ENCODE data around the gene ECHS1.

ECHS1 gene

GRCh38 chr10:133336118-133336576, 37.0 kb downstream of the ECHS1 start:
- H3K4me3 ChIP-seq (ENCODE audit: control insufficient read depth, low read depth, low read length): no peak overlapping the region
- TF ChIP-seq, protein P1, sequence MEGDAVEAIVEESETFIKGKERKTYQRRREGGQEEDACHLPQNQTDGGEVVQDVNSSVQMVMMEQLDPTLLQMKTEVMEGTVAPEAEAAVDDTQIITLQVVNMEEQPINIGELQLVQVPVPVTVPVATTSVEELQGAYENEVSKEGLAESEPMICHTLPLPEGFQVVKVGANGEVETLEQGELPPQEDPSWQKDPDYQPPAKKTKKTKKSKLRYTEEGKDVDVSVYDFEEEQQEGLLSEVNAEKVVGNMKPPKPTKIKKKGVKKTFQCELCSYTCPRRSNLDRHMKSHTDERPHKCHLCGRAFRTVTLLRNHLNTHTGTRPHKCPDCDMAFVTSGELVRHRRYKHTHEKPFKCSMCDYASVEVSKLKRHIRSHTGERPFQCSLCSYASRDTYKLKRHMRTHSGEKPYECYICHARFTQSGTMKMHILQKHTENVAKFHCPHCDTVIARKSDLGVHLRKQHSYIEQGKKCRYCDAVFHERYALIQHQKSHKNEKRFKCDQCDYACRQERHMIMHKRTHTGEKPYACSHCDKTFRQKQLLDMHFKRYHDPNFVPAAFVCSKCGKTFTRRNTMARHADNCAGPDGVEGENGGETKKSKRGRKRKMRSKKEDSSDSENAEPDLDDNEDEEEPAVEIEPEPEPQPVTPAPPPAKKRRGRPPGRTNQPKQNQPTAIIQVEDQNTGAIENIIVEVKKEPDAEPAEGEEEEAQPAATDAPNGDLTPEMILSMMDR (conservative IDR thresholded peaks at IDR 0.05; ENCODE audit: control insufficient read depth, insufficient read depth, low read depth, low read length): no peak
- DNase-seq (ENCODE audit: low read depth): no peak

DNA sequence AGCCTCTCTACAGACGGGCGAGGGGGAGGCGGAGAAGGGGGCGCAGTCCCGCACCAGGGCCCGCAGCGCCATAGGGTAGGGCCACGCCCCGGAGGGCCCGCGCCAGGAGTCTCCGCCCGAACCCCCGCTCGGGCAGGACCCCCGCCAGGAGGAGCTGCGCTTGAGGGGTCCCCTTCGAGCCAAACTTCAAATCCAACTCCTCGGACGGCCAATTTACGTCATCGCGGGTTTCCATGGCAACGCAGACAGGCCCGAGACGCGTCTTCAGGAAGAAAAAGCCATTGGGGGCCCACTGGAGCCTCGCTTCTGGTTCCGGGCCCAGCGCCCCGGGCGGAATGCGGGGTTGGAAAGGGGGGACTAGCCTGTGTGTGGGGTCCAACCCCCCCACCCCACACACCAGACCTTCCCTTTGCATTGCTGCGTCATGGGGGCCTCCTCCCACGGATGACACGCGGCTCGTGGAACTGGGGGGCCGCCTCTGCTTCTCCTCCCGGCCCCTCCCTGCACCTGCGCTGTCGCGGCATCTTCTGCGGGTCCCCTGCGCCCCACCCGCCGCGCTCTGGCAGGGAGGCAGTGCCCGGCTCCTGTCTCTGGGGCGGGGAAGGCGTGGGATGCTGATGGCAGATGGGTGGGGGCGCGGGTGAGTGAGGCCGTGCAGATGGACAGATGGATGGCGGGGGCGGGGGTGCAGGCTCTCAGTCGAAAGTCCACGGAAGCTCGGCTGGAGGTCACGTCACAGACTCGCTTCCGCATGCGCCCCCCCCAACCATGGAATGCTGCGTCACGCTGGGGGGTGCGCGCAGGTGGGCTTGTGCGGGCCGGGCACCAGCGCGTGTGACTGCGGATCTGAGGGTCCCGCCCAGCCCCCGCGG, 37.7 kb downstream of the ECHS1 start:
- TF ChIP-seq, protein P1 (conservative IDR thresholded peaks at IDR 0.05; ENCODE audit: control insufficient read depth, insufficient read depth, low read depth, low read length): no peak
- peak overlapping the region; percentile 24 for H3K4me3 ChIP-seq (ENCODE audit: control insufficient read depth, low read depth, low read length)
- DNase-seq (ENCODE audit: low read depth): peak; percentile 69

DNA sequence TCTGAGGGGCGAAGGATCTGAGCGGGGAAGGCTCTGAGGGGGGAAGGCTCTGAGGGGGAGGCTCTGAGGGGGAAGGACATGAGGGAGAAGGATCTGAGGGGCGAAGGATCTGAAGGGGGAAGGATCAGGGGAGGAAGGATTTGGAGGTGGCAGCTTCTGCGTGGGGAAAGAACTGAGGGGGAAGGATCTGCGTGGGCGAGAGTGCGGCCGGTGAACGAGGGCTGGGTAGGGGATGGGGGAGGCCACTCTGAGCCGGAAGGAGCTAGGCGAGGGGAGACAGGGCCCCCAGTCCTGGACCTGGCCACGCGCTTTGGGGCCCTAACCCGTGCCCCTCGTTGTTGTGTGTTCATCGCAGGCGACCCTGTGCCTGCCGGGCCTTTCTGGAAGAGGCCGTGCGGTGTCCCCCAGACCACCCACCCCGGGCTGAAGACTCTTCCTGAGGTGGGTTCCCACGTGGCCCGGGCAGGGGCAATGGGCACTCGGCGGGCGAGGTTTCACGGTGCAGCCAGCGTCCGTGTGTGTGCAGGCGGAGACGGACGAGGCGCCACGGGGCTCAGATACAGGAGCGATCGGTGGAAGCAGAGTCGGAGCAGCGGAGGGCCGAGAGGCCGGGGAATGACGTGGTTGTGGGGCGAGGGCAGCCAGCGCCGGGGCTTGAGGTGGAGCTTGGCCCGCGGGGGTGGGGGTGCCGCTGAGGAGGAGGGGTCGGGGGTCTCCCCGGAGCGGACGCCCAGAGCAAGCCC, 38.5 kb downstream of the ECHS1 start:
- TF ChIP-seq, protein P1 (conservative IDR thresholded peaks at IDR 0.05; ENCODE audit: control insufficient read depth, insufficient read depth, low read depth, low read length): no peak
- DNase-seq (ENCODE audit: low read depth): no peak
- peak overlapping the region; percentile 24 for H3K4me3 ChIP-seq (ENCODE audit: control insufficient read depth, low read depth, low read length)

- no peak overlapping the region for H3K4me3 ChIP-seq (ENCODE audit: control insufficient read depth, low read depth, low read length)
- DNase-seq (ENCODE audit: low read depth): no peak
- TF ChIP-seq, protein P1 (conservative IDR thresholded peaks at IDR 0.05; ENCODE audit: control insufficient read depth, insufficient read depth, low read depth, low read length): no peak
Measured at GRCh38 chr10:133332936-133333699, 40.0 kb downstream of the ECHS1 start.

DNA sequence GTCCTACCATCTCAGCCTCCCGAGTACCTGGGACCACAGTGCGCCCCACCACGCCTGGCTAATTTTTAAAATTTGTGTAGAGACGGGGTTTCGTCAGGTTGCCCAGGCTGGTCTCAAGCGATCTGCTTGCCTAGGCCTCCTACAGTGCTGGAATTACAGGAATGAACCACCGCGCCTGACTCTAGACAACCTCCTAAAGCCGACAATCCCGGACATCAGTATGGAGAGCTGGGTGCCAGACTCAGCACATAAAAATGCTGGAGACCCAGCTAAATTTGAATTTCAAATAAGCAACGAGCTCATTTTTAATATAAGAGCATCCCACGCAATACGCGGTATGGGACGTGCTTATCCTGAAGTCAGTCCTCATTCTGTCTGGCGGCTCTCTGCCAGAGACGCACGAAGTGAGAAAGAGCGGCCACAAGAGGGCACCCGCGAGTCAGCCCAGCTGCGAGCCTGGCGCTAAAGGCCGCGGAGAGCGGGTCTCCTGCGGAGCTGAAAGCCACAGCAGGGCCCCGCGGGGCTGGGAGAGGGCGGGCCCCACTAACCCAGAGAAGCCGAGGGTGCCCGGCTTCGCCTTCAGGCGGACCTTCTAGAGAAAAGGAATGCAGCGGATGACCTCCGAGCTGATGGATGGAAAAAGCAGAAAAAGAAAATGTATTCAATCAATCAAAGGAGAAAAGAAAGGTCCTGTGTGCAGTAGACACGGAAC, 43.5 kb downstream of the ECHS1 start:
- H3K4me3 ChIP-seq (ENCODE audit: control insufficient read depth, low read depth, low read length): peak overlapping the region; percentile 10
- TF ChIP-seq, protein P1 (conservative IDR thresholded peaks at IDR 0.05; ENCODE audit: control insufficient read depth, insufficient read depth, low read depth, low read length): peak; percentile 73

More for the DNA sequence above, 43.5 kb downstream of the ECHS1 start:
- DNase-seq (ENCODE audit: low read depth): peak; percentile 78

All from fibroblast of mammary gland (primary cell).